ENCODE results near the gene TSFM. TPM values are rescaled to one million over a fixed set of nuclear protein-coding genes. Genes with fewer than 3 reads are reported as not detected.

Gene TSFM
- total and polyA plus RNA-seq, 4 donors: 14.6 to 60.5 (median 38.2) TPM

DNA sequence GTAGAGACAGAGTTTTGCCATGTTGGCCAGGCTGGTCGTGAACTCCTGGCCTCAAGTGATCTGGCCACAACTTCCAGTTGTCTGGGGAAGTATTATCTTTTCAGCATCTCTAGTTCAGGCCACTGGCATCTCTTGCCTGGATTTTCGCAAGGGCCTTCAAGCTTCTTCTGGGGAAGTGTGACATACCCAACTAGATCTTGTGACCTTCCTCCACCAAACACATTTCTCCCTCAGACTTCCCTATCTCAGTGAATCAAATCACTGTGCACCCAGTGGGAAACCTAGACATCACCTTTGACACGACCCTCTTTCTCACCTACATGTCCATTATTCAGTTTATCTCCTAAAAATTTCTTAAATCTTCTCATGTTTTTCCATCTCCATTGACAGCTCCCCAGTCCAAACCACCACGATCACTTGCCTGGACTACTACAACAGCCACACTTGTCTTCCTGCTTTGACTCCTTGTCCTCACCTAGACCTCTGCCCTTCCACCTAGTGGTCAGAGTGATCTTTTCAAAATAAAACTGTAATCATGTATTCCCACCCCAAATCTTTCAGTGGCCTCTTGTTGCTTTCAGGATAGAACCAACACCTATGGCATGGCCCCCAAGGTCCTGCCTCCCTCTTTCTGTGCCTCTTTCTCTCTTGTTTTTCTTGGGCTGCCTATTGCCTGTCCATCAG is 6.9 kb upstream of the TSFM start:
- H3K4me1 ChIP-seq (ENCODE audit: control insufficient read depth in 4 of 4, insufficient read depth in 4 of 4, low read length in 3 of 4): peaks cover 5 to 13% (median 10%) of the 10 kb centered on the region in 4 donors
- no peak overlapping the region for H3K9ac ChIP-seq (ENCODE audit: low read depth in 1 of 2, low read length in 2 of 2)
- no peaks in the 10 kb centered on the region for H3K27me3 ChIP-seq (ENCODE audit: control insufficient read depth in 4 of 4, insufficient read depth in 4 of 4, low read length in 3 of 4)
- TF ChIP-seq REST (IDR thresholded peaks at IDR 0.05) (no peak), SP1 (IDR thresholded peaks at IDR 0.05) (no peak), JUND (IDR thresholded peaks at IDR 0.05) (no peak), HNF4G (IDR thresholded peaks at IDR 0.05) (no peak), ATF3 (IDR thresholded peaks at IDR 0.05) (no peak), FOXA1 (IDR thresholded peaks at IDR 0.05) (no peak), NR2F2 (IDR thresholded peaks at IDR 0.05) (no peak)
- TF ChIP-seq, protein P1, sequence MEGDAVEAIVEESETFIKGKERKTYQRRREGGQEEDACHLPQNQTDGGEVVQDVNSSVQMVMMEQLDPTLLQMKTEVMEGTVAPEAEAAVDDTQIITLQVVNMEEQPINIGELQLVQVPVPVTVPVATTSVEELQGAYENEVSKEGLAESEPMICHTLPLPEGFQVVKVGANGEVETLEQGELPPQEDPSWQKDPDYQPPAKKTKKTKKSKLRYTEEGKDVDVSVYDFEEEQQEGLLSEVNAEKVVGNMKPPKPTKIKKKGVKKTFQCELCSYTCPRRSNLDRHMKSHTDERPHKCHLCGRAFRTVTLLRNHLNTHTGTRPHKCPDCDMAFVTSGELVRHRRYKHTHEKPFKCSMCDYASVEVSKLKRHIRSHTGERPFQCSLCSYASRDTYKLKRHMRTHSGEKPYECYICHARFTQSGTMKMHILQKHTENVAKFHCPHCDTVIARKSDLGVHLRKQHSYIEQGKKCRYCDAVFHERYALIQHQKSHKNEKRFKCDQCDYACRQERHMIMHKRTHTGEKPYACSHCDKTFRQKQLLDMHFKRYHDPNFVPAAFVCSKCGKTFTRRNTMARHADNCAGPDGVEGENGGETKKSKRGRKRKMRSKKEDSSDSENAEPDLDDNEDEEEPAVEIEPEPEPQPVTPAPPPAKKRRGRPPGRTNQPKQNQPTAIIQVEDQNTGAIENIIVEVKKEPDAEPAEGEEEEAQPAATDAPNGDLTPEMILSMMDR (IDR thresholded peaks at IDR 0.05; ENCODE audit: low read depth, low read length, missing input control): no peak
- TF ChIP-seq, protein P2, sequence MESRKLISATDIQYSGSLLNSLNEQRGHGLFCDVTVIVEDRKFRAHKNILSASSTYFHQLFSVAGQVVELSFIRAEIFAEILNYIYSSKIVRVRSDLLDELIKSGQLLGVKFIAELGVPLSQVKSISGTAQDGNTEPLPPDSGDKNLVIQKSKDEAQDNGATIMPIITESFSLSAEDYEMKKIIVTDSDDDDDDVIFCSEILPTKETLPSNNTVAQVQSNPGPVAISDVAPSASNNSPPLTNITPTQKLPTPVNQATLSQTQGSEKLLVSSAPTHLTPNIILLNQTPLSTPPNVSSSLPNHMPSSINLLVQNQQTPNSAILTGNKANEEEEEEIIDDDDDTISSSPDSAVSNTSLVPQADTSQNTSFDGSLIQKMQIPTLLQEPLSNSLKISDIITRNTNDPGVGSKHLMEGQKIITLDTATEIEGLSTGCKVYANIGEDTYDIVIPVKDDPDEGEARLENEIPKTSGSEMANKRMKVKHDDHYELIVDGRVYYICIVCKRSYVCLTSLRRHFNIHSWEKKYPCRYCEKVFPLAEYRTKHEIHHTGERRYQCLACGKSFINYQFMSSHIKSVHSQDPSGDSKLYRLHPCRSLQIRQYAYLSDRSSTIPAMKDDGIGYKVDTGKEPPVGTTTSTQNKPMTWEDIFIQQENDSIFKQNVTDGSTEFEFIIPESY (IDR thresholded peaks at IDR 0.05): no peak
- TF ChIP-seq, protein P3, sequence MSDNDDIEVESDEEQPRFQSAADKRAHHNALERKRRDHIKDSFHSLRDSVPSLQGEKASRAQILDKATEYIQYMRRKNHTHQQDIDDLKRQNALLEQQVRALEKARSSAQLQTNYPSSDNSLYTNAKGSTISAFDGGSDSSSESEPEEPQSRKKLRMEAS (IDR thresholded peaks at IDR 0.05): no peak
- no peak for DNase-seq (ENCODE audit: low spot score)
- H3K9me3 ChIP-seq (ENCODE audit: control insufficient read depth in 4 of 4, low read length in 3 of 4): no peaks in the 10 kb centered on the region
- H3K36me3 ChIP-seq (ENCODE audit: control insufficient read depth in 4 of 4, insufficient read depth in 3 of 4, low read depth in 1 of 4, low read length in 3 of 4): peaks cover 0 to 3% (median 2%) of the 10 kb centered on the region in 4 donors
- H3K27ac ChIP-seq (ENCODE audit: low read depth in 1 of 2, low read length in 2 of 2): no peak overlapping the region
- 87% methylated on average over 4 of the region's 4 CpGs for WGBS
- no peak overlapping the region for H3K4me3 ChIP-seq (ENCODE audit: low read depth in 1 of 3, low read length in 3 of 3)

GRCh38 chr12:57776247-57776587 is 6.4 kb upstream of the TSFM start:
- H3K9ac ChIP-seq (ENCODE audit: low read depth in 1 of 2, low read length in 2 of 2): no peak overlapping the region
- TF ChIP-seq HNF4G (IDR thresholded peaks at IDR 0.05): no peak
- TF ChIP-seq RXRA (IDR thresholded peaks at IDR 0.05): no peak
- no peak for TF ChIP-seq REST (IDR thresholded peaks at IDR 0.05)
- TF ChIP-seq FOXA1 (IDR thresholded peaks at IDR 0.05): no peak
- no peak for TF ChIP-seq JUND (IDR thresholded peaks at IDR 0.05)
- TF ChIP-seq ATF3 (IDR thresholded peaks at IDR 0.05): no peak
- no peak for TF ChIP-seq TAF1 (conservative IDR thresholded peaks at IDR 0.05)
- TF ChIP-seq HNF4A (conservative IDR thresholded peaks at IDR 0.05): no peak
- no peak for TF ChIP-seq NR2F2 (IDR thresholded peaks at IDR 0.05)
- TF ChIP-seq YY1 (IDR thresholded peaks at IDR 0.05): no peak
- TF ChIP-seq GABPA (IDR thresholded peaks at IDR 0.05 in 1 of 2, conservative IDR thresholded peaks at IDR 0.05 in 1 of 2): no peak
- TF ChIP-seq RAD21 (IDR thresholded peaks at IDR 0.05): no peak
- TF ChIP-seq, protein P3 (IDR thresholded peaks at IDR 0.05): no peak
- TF ChIP-seq, protein P2 (IDR thresholded peaks at IDR 0.05): no peak
- H3K27me3 ChIP-seq (ENCODE audit: control insufficient read depth in 4 of 4, insufficient read depth in 4 of 4, low read length in 3 of 4): no peaks in the 10 kb centered on the region
- no peak for DNase-seq (ENCODE audit: low spot score)
- 92% methylated on average over 2 of the region's 2 CpGs for WGBS
- H3K4me3 ChIP-seq (ENCODE audit: low read depth in 1 of 3, low read length in 3 of 3): no peak overlapping the region
- peaks cover 2 to 10% (median 8%) of the 10 kb centered on the region in 4 donors for H3K4me1 ChIP-seq (ENCODE audit: control insufficient read depth in 4 of 4, insufficient read depth in 4 of 4, low read length in 3 of 4)
- peaks cover 0 to 3% (median 0%) of the 10 kb centered on the region in 4 donors for H3K36me3 ChIP-seq (ENCODE audit: control insufficient read depth in 4 of 4, insufficient read depth in 3 of 4, low read depth in 1 of 4, low read length in 3 of 4)
- H3K9me3 ChIP-seq (ENCODE audit: control insufficient read depth in 4 of 4, low read length in 3 of 4): no peaks in the 10 kb centered on the region
- no peak overlapping the region for H3K27ac ChIP-seq (ENCODE audit: low read depth in 1 of 2, low read length in 2 of 2)

Data from liver (tissue), 9 donors.